AG09319 (cell line): Measurements from ENCODE around the gene SCRN2.

ENCODE experiments used
- DNase-seq: peaks from one replicate; pipeline ENCODE4 v3.0.0-alpha.2; 2010; ENCODE audit warnings: low read depth; ENCODE audit errors: extremely low read depth
- TF ChIP-seq, protein P1 (sequence below): IDR thresholded peaks from 2 replicates; pipeline ENCODE4 v1.5.1; 2011; ENCODE audit warnings: low read depth, mild to moderate bottlenecking, inconsistent platforms, low read length, moderate library complexity

Gene SCRN2

DNA sequence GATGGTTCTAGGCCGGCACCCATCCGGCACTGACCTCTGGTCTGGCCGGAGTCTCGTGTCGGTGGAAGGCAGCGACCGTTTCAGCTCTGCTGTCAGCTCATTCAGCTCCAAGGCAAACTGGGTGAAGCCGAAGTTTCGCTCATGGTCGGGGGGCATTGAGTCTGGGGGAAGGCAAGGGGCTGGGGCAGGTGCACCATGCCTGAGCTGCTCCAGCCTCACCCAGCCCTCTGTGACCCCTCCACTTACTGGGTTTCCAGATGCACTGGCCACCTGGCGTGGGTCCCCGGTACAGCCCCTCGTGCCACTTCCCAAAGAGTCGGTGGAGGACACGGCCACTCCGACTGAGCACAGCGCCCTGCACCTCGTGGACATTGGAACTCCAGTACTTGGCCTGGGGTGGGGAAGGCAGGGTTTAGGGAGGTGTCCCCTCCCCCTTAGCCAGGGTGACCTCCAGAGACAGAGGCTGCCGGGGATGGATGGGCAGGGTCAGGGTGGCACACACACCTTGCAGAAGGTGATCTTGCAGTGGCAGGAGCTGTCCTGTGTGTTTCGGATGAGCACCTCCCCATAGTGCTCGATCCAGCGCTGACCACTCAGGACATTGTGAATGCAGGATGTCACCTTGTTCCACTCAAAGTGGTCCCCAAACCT is 32.1 kb downstream of the SCRN2 start:
- TF ChIP-seq, protein P1, sequence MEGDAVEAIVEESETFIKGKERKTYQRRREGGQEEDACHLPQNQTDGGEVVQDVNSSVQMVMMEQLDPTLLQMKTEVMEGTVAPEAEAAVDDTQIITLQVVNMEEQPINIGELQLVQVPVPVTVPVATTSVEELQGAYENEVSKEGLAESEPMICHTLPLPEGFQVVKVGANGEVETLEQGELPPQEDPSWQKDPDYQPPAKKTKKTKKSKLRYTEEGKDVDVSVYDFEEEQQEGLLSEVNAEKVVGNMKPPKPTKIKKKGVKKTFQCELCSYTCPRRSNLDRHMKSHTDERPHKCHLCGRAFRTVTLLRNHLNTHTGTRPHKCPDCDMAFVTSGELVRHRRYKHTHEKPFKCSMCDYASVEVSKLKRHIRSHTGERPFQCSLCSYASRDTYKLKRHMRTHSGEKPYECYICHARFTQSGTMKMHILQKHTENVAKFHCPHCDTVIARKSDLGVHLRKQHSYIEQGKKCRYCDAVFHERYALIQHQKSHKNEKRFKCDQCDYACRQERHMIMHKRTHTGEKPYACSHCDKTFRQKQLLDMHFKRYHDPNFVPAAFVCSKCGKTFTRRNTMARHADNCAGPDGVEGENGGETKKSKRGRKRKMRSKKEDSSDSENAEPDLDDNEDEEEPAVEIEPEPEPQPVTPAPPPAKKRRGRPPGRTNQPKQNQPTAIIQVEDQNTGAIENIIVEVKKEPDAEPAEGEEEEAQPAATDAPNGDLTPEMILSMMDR, result no peak
- no peak for DNase-seq

- no peak for DNase-seq
- TF ChIP-seq, protein P1, result no peak
These were observed 32.8 kb downstream of the SCRN2 start for GRCh38 chr17:47808036-47808829.

DNA sequence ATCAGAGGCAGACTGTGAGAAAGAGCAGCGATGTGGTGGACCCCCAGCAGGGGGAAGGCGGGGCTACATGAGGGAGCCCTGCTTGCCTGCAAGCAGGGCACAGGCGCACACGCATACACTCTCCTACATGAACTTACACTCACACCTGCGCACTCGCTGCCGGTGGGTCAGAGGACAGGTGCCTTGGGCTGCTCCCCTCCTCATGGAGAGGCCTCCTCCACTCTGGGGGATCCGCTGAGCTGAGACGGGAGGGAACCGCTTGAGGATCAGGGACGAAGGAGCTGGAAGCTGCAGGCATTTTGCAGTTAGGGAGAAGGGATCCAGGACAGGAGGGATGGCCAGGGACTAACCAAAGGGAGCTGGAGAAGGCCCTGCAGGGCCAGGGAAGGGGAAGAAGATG is 33.7 kb downstream of the SCRN2 start:
- no peak for DNase-seq
- TF ChIP-seq, protein P1, result no peak

- DNase-seq, result no peak
These were observed 34.2 kb downstream of the SCRN2 start for GRCh38 chr17:47806913-47807255.

GRCh38 chr17:47806026-47806912 is 34.8 kb downstream of the SCRN2 start:
- DNase-seq, result no peak
- TF ChIP-seq, protein P1, result no peak

More at GRCh38 chr17:47806913-47807255, 34.2 kb downstream of the SCRN2 start:
- TF ChIP-seq, protein P1, result no peak

- TF ChIP-seq, protein P1, result no peak
- no peak for DNase-seq
These were observed 36.6 kb downstream of the SCRN2 start for GRCh38 chr17:47804461-47804860.
